Gastrocnemius medialis (tissue), 4 donors: ENCODE measurements around the gene TNS3. TPM values are rescaled to one million over a fixed set of nuclear protein-coding genes. Genes with fewer than 3 reads are reported as not detected.

Experiments used
- ATAC-seq, 2 donors: fragments of 150-250 bp; one replicate each; pipeline ENCODE4 v1.9.1; 2016
- DNase-seq, 2 donors: peaks; one replicate each; pipeline ENCODE4 v3.0.0-alpha.2; 2019
- H3K27ac ChIP-seq, 4 donors: fragments of 200-600 bp; sonication (generic); 1 replicate in 1 of 4; 2 replicates in 3 of 4; pipeline ENCODE4 v1.5.1; 2016 to 2018; ENCODE audit warnings: mild to moderate bottlenecking in 2 of 4, moderate library complexity in 1 of 4
- H3K27me3 ChIP-seq, 3 donors: fragments of 200-600 bp; sonication (generic) in 2 of 3; 1 replicate in 1 of 3; 2 replicates in 2 of 3; pipeline versions ENCODE4 v1.5.1 to v1.6.0; 2016 to 2019; ENCODE audit warnings: mild to moderate bottlenecking in 1 of 3, moderate library complexity in 1 of 3
- H3K36me3 ChIP-seq, 2 donors: fragments of 200-600 bp; sonication (generic) in 1 of 2; one replicate each; pipeline ENCODE4 v1.5.1; 2017 to 2018
- H3K4me1 ChIP-seq, 2 donors: fragments of 200-600 bp; sonication (generic) in 1 of 2; one replicate each; pipeline ENCODE4 v1.5.1; 2016 to 2017; ENCODE audit warnings: mild to moderate bottlenecking in 2 of 2
- H3K4me3 ChIP-seq, 4 donors: fragments of 200-600 bp; sonication (generic) in 3 of 4; 1 replicate in 1 of 4; 2 replicates in 3 of 4; pipeline ENCODE4 v1.5.1; 2016 to 2019; ENCODE audit warnings: mild to moderate bottlenecking in 2 of 4
- H3K9me3 ChIP-seq, 3 donors: fragments of 200-600 bp; sonication (generic) in 2 of 3; 1 replicate in 1 of 3; 2 replicates in 2 of 3; pipeline ENCODE4 v1.5.1; 2016 to 2019
- POLR2A ChIP-seq, 2 donors: fragments of 450-650 bp; IDR thresholded peaks; one replicate each; pipeline ENCODE4 v1.6.1; 2017; ENCODE audit warnings: antibody characterized with exemption in 2 of 2, mild to moderate bottlenecking in 2 of 2, moderate library complexity in 2 of 2
- in situ Hi-C, 4 donors: fragments of 200-750 bp; cut with MboI; loops; one replicate each; pipeline versions ENCODE4 v1.15.0 to v1.8.0; 2017; ENCODE audit warnings: low sequenced_read_pairs in 4 of 4
- intact Hi-C: fragments of 100-400 bp; cut with DNase I; formaldehyde crosslinking; loops from one replicate; pipeline ENCODE4 v1.15.1; 2023; ENCODE audit warnings: low total_unique reads
- total RNA-seq, 4 donors: library from RNA; depleted of rRNA; stranded (reverse); fragments of >200 nt; gene quantifications; one replicate each; pipeline versions ENCODE4 v1.1.0 to v1.2.3, GENCODE V29; 2016
- TF ChIP-seq, protein P1 (sequence below), 5 experiments: fragments of 450-650 bp in 3 of 5; fragments of 200-600 bp in 2 of 5; sonication (generic) in 2 of 5; IDR thresholded peaks in 4 of 5; conservative IDR thresholded peaks in 1 of 5; 1 replicate in 4 of 5; 2 replicates in 1 of 5; pipeline ENCODE4 v1.5.1; 2016 to 2019; ENCODE audit warnings: antibody characterized with exemption in 5 of 5, mild to moderate bottlenecking in 3 of 5, moderate library complexity in 3 of 5

The TNS3 gene
- total RNA-seq, 4 donors from 2014 or later, result 39.4 to 64.3 (median 50.5) TPM

DNA sequence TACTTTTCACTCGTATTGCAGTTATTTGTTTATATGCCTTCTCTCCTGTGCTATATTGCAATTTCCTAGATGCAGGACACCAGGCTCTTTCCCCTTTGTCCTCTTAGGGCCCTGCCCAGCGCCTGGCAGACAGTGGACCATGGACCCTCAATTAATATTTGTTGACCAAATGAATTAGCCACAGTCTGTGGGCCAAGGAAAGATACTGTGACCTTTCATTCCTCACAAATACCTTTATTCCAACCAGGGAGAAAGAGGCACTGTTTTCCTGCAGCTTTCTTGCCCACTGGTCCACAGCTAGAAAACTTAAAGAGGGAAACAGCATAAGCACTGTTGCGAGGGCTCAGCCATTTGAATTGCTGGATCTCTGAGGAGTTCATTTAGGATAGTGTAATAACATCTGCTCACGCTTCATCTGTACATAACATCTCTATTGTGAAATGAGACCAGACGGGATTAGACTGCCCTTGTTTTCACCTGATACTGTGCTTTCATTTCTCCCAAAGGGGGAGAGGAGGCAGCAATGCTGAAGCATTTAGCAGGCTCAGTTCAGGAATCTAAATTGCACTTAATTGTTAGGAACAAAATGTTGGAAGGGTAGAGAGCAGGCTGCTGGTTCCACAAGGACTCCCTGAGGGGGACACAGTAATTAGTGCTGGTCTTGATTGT lies 46.7 kb downstream of the TNS3 start:
- Histone ChIP-seq H3K4me3 (no peak overlapping the region), H3K36me3 (no peaks in the 10 kb centered on the region), H3K27ac (peak overlapping the region in 3 of 4 donors; percentile 39 to 70 (median 49)), H3K27me3 (no peaks in the 10 kb centered on the region), H3K9me3 (no peaks in the 10 kb centered on the region), H3K4me1 (peaks cover 25 to 26% of the 10 kb centered on the region in 2 donors)
- intact Hi-C loops (loop anchor here (5.0 kb wide), 2 partner anchors 47 to 53 kb away; partner anchors contain the start of gene TNS3), in situ Hi-C loops (no loop called here)
- no peak for DNase-seq
- TF ChIP-seq, protein P1, sequence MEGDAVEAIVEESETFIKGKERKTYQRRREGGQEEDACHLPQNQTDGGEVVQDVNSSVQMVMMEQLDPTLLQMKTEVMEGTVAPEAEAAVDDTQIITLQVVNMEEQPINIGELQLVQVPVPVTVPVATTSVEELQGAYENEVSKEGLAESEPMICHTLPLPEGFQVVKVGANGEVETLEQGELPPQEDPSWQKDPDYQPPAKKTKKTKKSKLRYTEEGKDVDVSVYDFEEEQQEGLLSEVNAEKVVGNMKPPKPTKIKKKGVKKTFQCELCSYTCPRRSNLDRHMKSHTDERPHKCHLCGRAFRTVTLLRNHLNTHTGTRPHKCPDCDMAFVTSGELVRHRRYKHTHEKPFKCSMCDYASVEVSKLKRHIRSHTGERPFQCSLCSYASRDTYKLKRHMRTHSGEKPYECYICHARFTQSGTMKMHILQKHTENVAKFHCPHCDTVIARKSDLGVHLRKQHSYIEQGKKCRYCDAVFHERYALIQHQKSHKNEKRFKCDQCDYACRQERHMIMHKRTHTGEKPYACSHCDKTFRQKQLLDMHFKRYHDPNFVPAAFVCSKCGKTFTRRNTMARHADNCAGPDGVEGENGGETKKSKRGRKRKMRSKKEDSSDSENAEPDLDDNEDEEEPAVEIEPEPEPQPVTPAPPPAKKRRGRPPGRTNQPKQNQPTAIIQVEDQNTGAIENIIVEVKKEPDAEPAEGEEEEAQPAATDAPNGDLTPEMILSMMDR (IDR thresholded peaks at IDR 0.05 in 4 of 5, conservative IDR thresholded peaks at IDR 0.05 in 1 of 5), result no peak
- TF ChIP-seq POLR2A (IDR thresholded peaks at IDR 0.05), result peak in 1 of 2 donors; percentile 22
- ATAC-seq, result peak; percentile 84 to 92

DNA sequence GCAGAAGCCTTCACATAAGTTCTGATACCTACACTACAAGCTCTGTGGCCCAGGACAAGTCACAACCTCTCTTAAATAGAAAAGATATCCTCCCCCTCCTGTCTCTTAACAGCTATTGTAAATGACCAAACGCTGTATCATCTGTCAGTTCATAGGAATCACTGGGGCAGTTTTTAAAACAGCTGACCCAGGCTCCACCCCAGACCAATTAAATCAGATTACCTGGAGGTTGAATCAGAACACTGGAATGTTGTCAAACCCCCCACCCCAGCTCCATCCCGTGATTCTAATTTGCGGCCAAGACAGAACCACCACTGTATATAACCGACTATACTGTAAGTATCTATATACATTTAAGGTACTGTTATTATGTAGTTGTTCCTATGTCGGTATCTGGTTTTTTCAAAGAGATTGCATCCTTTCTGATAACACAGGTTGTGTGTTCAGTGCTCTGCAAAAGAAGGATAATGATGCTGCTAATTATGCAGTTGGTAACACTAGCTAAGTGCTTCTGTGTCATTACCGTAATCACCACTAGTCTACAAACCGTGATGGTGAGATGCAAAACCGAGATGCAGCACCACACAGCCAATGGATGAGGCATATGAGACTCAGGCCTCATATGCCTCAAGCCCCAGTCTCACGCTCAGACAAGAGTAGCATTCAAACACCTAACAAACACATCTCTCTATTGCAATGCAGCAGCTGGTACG lies 47.4 kb downstream of the TNS3 start:
- Histone ChIP-seq H3K9me3 (no peaks in the 10 kb centered on the region), H3K36me3 (no peaks in the 10 kb centered on the region), H3K4me1 (peaks cover 25 to 26% of the 10 kb centered on the region in 2 donors), H3K27ac (peak overlapping the region in 2 of 4 donors; percentile 49 to 70), H3K4me3 (no peak overlapping the region), H3K27me3 (no peaks in the 10 kb centered on the region)
- ATAC-seq (no peak), DNase-seq (no peak)
- in situ Hi-C loops, result no loop called here
- no peak for TF ChIP-seq POLR2A (IDR thresholded peaks at IDR 0.05)
- TF ChIP-seq, protein P1 (IDR thresholded peaks at IDR 0.05 in 4 of 5, conservative IDR thresholded peaks at IDR 0.05 in 1 of 5), result no peak
- intact Hi-C loops, result loop anchor here (1.0 to 5.0 kb wide), 3 partner anchors 19 to 52 kb away; partner anchors contain the start of gene TNS3

DNA sequence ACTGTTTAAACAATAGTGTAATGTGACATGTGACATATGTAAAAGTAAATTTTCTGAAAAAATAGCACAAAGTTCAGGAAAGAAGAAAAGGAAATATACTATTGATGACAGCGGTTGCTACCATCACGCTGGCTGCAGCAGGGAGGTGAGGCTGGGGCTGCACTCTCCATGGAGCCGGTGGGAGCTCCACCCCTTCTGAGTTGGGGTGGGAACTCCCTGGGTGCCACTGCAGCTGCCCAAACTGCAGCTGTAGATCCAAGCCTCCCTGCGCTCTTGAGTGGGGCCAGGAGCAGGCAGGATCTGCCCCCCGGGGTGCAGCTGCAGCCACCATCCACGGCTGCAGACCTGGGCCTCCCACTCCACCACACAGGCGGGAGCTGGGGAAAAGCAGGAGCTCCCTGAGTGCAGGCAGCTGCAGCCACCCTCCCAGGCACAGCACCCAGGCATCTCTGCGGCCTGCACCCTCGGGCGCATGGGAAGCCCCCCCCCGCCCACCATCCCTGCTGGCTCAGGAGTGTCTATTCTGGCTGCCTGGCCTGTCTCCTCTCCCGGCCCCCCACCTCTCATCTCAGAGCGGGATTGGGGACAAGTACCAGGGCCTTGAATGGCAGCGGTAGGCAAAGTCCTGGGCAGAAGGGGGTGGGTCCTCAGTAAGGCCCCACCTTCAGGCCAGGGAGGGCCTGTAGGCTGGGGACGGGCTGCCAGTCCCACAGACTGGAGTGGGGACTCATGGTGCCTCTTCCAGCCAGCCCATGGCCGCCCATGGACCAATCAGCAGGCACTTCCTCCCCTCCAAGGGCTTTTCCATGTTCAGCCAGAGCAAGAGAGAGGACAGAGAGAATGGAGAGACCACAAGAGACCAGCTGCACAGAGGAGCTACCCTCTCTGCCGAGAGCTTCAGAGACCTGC lies 50.1 kb downstream of the TNS3 start:
- no peak for TF ChIP-seq POLR2A (IDR thresholded peaks at IDR 0.05)
- TF ChIP-seq, protein P1 (IDR thresholded peaks at IDR 0.05 in 4 of 5, conservative IDR thresholded peaks at IDR 0.05 in 1 of 5), result no peak
- Histone ChIP-seq H3K27ac (no peak overlapping the region), H3K4me1 (peaks cover 17 to 23% of the 10 kb centered on the region in 2 donors), H3K36me3 (no peaks in the 10 kb centered on the region), H3K9me3 (no peaks in the 10 kb centered on the region), H3K4me3 (no peak overlapping the region), H3K27me3 (no peaks in the 10 kb centered on the region)
- intact Hi-C loops (no loop called here), in situ Hi-C loops (no loop called here)
- ATAC-seq, result no peak
- DNase-seq, result no peak

DNA sequence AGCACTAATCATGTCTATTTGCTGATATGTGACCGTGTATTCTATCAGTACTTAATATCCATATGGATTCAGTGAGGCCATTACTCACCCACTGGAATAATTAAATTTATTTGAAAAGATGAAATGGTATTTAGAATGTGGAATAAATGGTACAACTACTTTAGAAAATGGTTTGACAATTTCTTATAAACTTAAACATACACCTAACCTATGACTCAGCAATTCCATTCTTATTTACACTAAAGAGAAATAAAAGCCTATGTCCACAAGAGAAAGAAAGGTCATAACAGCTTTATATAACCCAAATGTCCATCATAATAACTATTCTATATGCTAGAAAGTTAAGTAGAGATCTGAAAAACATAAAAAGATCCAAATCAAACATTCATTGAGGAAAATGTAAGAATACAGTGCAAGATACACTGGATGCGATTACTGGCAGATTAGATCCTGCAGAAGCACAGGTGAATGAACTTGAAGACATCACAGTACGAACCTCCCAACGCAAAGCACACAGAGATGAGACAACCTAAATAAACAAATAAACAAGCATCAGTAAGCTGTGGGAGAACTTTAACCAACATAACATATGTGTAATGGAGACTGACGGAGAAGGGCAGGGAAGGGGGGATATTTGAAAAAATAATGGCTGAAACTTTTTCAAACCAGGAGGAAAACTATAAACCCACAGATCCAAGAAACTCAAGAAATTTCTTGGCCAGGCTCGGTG lies 51.9 kb downstream of the TNS3 start:
- DNase-seq (no peak), ATAC-seq (no peak)
- peaks cover 5 to 7% of the 10 kb centered on the region in 2 donors for H3K4me1 ChIP-seq
- intact Hi-C loops, result no loop called here
- in situ Hi-C loops, result no loop called here
- H3K27ac ChIP-seq, result no peak overlapping the region
- TF ChIP-seq, protein P1 (IDR thresholded peaks at IDR 0.05 in 4 of 5, conservative IDR thresholded peaks at IDR 0.05 in 1 of 5), result no peak
- TF ChIP-seq POLR2A (IDR thresholded peaks at IDR 0.05), result no peak
- no peak overlapping the region for H3K4me3 ChIP-seq
- H3K36me3 ChIP-seq, result no peaks in the 10 kb centered on the region
- no peaks in the 10 kb centered on the region for H3K27me3 ChIP-seq
- no peaks in the 10 kb centered on the region for H3K9me3 ChIP-seq
